Fibroblast of lung (primary cell): Measurements from ENCODE around the gene LZTS2. TPM values are rescaled to one million over a fixed set of nuclear protein-coding genes. Genes with fewer than 3 reads are reported as not detected.

Experiments used
- DNase-seq, 2 donors: peaks; one replicate each; pipeline versions ENCODE4 v3.0.0 to v3.0.0-alpha.2; 2010; ENCODE audit warnings: low read depth in 2 of 2
- H2AFZ ChIP-seq: 2 replicates; pipeline ENCODE4 v1.5.1; 2012; ENCODE audit warnings: low read length, control low read depth, inconsistent platforms
- H3K27ac ChIP-seq: 2 replicates; pipeline ENCODE4 v1.5.1; 2011; ENCODE audit warnings: low read length, control low read depth; ENCODE audit not compliant: insufficient read depth
- H3K27me3 ChIP-seq: 2 replicates; pipeline ENCODE4 v1.5.1; 2011; ENCODE audit warnings: mild to moderate bottlenecking, low read length; ENCODE audit not compliant: control insufficient read depth, insufficient read depth
- H3K36me3 ChIP-seq: 2 replicates; pipeline ENCODE4 v1.5.1; 2011; ENCODE audit warnings: low read length; ENCODE audit not compliant: control insufficient read depth, insufficient read depth
- H3K4me1 ChIP-seq: 2 replicates; pipeline ENCODE4 v1.5.1; 2011; ENCODE audit warnings: low read length; ENCODE audit not compliant: control insufficient read depth, insufficient read depth; ENCODE audit errors: extremely low read depth
- H3K4me2 ChIP-seq: 2 replicates; pipeline ENCODE4 v1.5.1; 2011; ENCODE audit warnings: low read length, control low read depth; ENCODE audit not compliant: insufficient read depth; ENCODE audit errors: extremely low read depth
- H3K4me3 ChIP-seq, 4 experiments: fragments of 200-600 bp in 1 of 4; sonication (generic) in 1 of 4; replicated peaks in 1 of 4; 2 replicates each; pipeline ENCODE4 v1.5.1; 2011 to 2016; ENCODE audit warnings: low read length in 4 of 4, low read depth in 3 of 4, mild to moderate bottlenecking in 3 of 4, control low read depth in 2 of 4, inconsistent platforms in 1 of 4, mixed read lengths in 1 of 4; ENCODE audit not compliant: insufficient read depth in 1 of 4; ENCODE audit errors: control extremely low read depth in 1 of 4
- H3K79me2 ChIP-seq: 2 replicates; pipeline ENCODE4 v1.5.1; 2012; ENCODE audit warnings: mild to moderate bottlenecking, low read length, inconsistent platforms; ENCODE audit not compliant: control insufficient read depth, insufficient read depth
- H3K9ac ChIP-seq: 2 replicates; pipeline ENCODE4 v1.5.1; 2011; ENCODE audit warnings: mild to moderate bottlenecking, low read length, control low read depth; ENCODE audit not compliant: insufficient read depth
- H3K9me3 ChIP-seq: 2 replicates; pipeline ENCODE4 v1.5.1; 2012; ENCODE audit warnings: low read depth, low read length; ENCODE audit not compliant: control insufficient read depth, insufficient read depth
- H4K20me1 ChIP-seq: 2 replicates; pipeline ENCODE4 v1.5.1; 2011; ENCODE audit warnings: low read length; ENCODE audit not compliant: control insufficient read depth, insufficient read depth; ENCODE audit errors: extremely low read depth
- CTCF ChIP-seq, 2 donors: IDR thresholded peaks in 1 of 2; conservative IDR thresholded peaks in 1 of 2; 1 replicate in 1 of 2; 2 replicates in 1 of 2; pipeline ENCODE4 v1.5.1; 2011 to 2012; ENCODE audit warnings: low read length in 2 of 2, control low read depth in 1 of 2, inconsistent platforms in 1 of 2, low read depth in 1 of 2, mild to moderate bottlenecking in 1 of 2
- EZH2 ChIP-seq: IDR thresholded peaks from 2 replicates; pipeline ENCODE4 v1.5.1; 2012; ENCODE audit warnings: low read length, control low read depth, mild to moderate bottlenecking; ENCODE audit errors: missing control alignments
- polyA plus RNA-seq, 2 donors: library from polyadenylated mRNA; depleted of rRNA in 1 of 2; stranded (reverse) in 1 of 2; unstranded in 1 of 2; fragments of >200 nt; gene quantifications; 2 replicates each; pipeline ENCODE4 v1.2.1, GENCODE V29; 2011 to 2012; ENCODE audit warnings: missing spikeins in 1 of 2
- total RNA-seq: library from RNA; depleted of rRNA; stranded (reverse); fragments of >200 nt; gene quantifications from 2 replicates; pipeline ENCODE4 v1.2.1, GENCODE V29; 2014

Gene LZTS2
- total and polyA plus RNA-seq, 2 donors (not counting 1 experiment from before 2014, with no cell fraction given), result 34.7 to 120 TPM

GRCh38 chr10:100980711-100981110, 18.9 kb upstream of the LZTS2 start:
- H3K79me2 ChIP-seq, result no peaks in the 10 kb centered on the region
- H3K4me2 ChIP-seq, result no peak overlapping the region
- no peaks in the 10 kb centered on the region for H4K20me1 ChIP-seq
- no peak overlapping the region for H3K27ac ChIP-seq
- no peaks in the 10 kb centered on the region for H3K4me1 ChIP-seq
- H3K27me3 ChIP-seq, result no peaks in the 10 kb centered on the region
- DNase-seq, result no peak
- H3K9me3 ChIP-seq, result no peaks in the 10 kb centered on the region
- H3K4me3 ChIP-seq, result no peak overlapping the region
- peaks cover 9% of the 10 kb centered on the region for H3K36me3 ChIP-seq
- H2AFZ ChIP-seq, result no peak overlapping the region
- no peak overlapping the region for H3K9ac ChIP-seq
- TF ChIP-seq CTCF (conservative IDR thresholded peaks at IDR 0.05 in 1 of 2, IDR thresholded peaks at IDR 0.05 in 1 of 2; ENCODE audit: low read depth in 1 of 2, low read length in 2 of 2) (no peak), EZH2 (no peak)

- Histone ChIP-seq H3K9me3 (no peaks in the 10 kb centered on the region), H3K4me2 (no peak overlapping the region), H3K27ac (no peak overlapping the region), H3K4me1 (no peaks in the 10 kb centered on the region), H2AFZ (no peak overlapping the region), H3K9ac (no peak overlapping the region), H3K36me3 (peaks cover 9% of the 10 kb centered on the region), H4K20me1 (no peaks in the 10 kb centered on the region), H3K4me3 (no peak overlapping the region), H3K27me3 (no peaks in the 10 kb centered on the region), H3K79me2 (no peaks in the 10 kb centered on the region)
- no peak for TF ChIP-seq CTCF (conservative IDR thresholded peaks at IDR 0.05 in 1 of 2, IDR thresholded peaks at IDR 0.05 in 1 of 2; ENCODE audit: low read depth in 1 of 2, low read length in 2 of 2)
- no peak for TF ChIP-seq EZH2
- no peak for DNase-seq
These were observed 18.3 kb upstream of the LZTS2 start for GRCh38 chr10:100981178-100981772.

- Histone ChIP-seq H3K4me1 (peaks cover 6% of the 10 kb centered on the region), H4K20me1 (no peaks in the 10 kb centered on the region), H3K9me3 (no peaks in the 10 kb centered on the region), H3K27me3 (no peaks in the 10 kb centered on the region), H2AFZ (no peak overlapping the region), H3K9ac (no peak overlapping the region), H3K4me2 (no peak overlapping the region), H3K36me3 (peaks cover 9% of the 10 kb centered on the region), H3K27ac (no peak overlapping the region), H3K4me3 (no peak overlapping the region), H3K79me2 (peaks cover 15% of the 10 kb centered on the region)
- DNase-seq, result no peak
- no peak for TF ChIP-seq EZH2
- no peak for TF ChIP-seq CTCF (conservative IDR thresholded peaks at IDR 0.05 in 1 of 2, IDR thresholded peaks at IDR 0.05 in 1 of 2; ENCODE audit: low read depth in 1 of 2, low read length in 2 of 2)
These were observed 16.4 kb upstream of the LZTS2 start for GRCh38 chr10:100982916-100983830.
